ENCODE measurements around the gene AQP5. TPM values are rescaled to one million over a fixed set of nuclear protein-coding genes. Genes with fewer than 3 reads are reported as not detected.

AQP5 gene
- total and polyA plus RNA-seq, 2 of the 8 experiments (the other 6 are each of a cell fraction or from before 2014, with no cell fraction given), result 2.5 to 3.2 TPM

- Histone ChIP-seq H2BK120ac (replicated peaks; ENCODE audit: low read depth, low read length) (no peak overlapping the region), H3K27ac (ENCODE audit: low read depth, low read length) (no peak overlapping the region), H3K4me3 (ENCODE audit: extremely low read depth in 1 of 4, insufficient read depth in 2 of 4, low read depth in 3 of 4, low read length in 4 of 4) (peak overlapping the region in 3 of 4 experiments; percentile 31 to 53 (median 45); a peak in 6 of 8 replicates), H3K9me3 (ENCODE audit: insufficient read depth in 2 of 2, low read depth in 1 of 2, low read length in 1 of 2) (no peaks in the 10 kb centered on the region), H3K4ac (replicated peaks; ENCODE audit: insufficient read length, low read depth, low read length) (no peak overlapping the region), H4K8ac (ENCODE audit: extremely low read depth, insufficient read depth, low read length) (peak overlapping the region; percentile 63; the same call in 1 of the 2 replicates), H3K9ac (replicated peaks in 1 of 4; ENCODE audit: extremely low read depth in 1 of 4, low read depth in 3 of 4, low read length in 3 of 4) (no peak overlapping the region), H3K18ac (ENCODE audit: extremely low read depth, low read length) (peak overlapping the region; percentile 81; the same call in 1 of the 2 replicates), H3K27me3 (replicated peaks in 1 of 4; ENCODE audit: control insufficient read depth in 3 of 4, extremely low read depth in 1 of 4, insufficient read depth in 3 of 4, low read length in 3 of 4) (peaks cover 0 to 40% (median 21%) of the 10 kb centered on the region in 4 experiments; a peak in 6 of 7 replicates), H3K4me2 (ENCODE audit: insufficient read depth in 1 of 2, low read depth in 2 of 2, low read length in 2 of 2) (peak overlapping the region; percentile 6 to 81), H2BK5ac (ENCODE audit: low read depth, low read length) (no peak overlapping the region), H3K23ac (ENCODE audit: insufficient read length) (no peak overlapping the region), H2BK15ac (ENCODE audit: low read length) (peak overlapping the region; percentile 9; the same call in 1 of the 2 replicates), H3K23me2 (ENCODE audit: low read depth, low read length) (no peaks in the 10 kb centered on the region), H2BK12ac (ENCODE audit: low read depth, low read length) (no peak overlapping the region; the same call in 1 of the 2 replicates), H3K79me2 (ENCODE audit: control insufficient read depth in 1 of 2, insufficient read depth in 2 of 2, low read length in 2 of 2) (no peaks in the 10 kb centered on the region), H3K56ac (replicated peaks; ENCODE audit: insufficient read length, low read depth, low read length) (no peak overlapping the region), H4K5ac (ENCODE audit: insufficient read length, low read depth, low read length) (no peak overlapping the region), H4K91ac (replicated peaks; ENCODE audit: insufficient read length, low read length) (no peak overlapping the region), H3K36me3 (ENCODE audit: control insufficient read depth in 2 of 4, insufficient read depth in 4 of 4, low read length in 3 of 4) (no peaks in the 10 kb centered on the region), H2BK20ac (ENCODE audit: low read length) (no peak overlapping the region), H3K79me1 (ENCODE audit: low read depth, low read length) (no peaks in the 10 kb centered on the region), H4K20me1 (replicated peaks in 1 of 2; ENCODE audit: control insufficient read depth in 1 of 2, insufficient read depth in 2 of 2, low read length in 2 of 2) (no peaks in the 10 kb centered on the region), H2AK5ac (ENCODE audit: low read depth, low read length) (no peak overlapping the region), H3K4me1 (replicated peaks in 1 of 4; ENCODE audit: control insufficient read depth in 3 of 4, insufficient read depth in 4 of 4, low read length in 3 of 4) (peaks cover 0 to 9% (median 3%) of the 10 kb centered on the region in 4 experiments; a peak in 5 of 7 replicates), H2AFZ (ENCODE audit: low read length) (peak overlapping the region; percentile 67; the same call in 1 of the 2 replicates), H3K14ac (ENCODE audit: insufficient read length) (no peak overlapping the region)
- FAIRE-seq (no peak), DNase-seq (ENCODE audit: low read depth in 1 of 2, low spot score in 2 of 2) (peak; percentile 63 to 99)
- ChIA-PET CTCF (ENCODE audit: partially characterized antibody) (interaction anchor here (0.6 to 23.0 kb wide), 67 partner anchors 11 to 514 kb away, joined by 3 to 420 read pairs (median 5); partner anchors contain the start of genes AQP2, ASIC1, COX14 and FAIM2), POLR2A (ENCODE audit: partially characterized antibody) (interaction anchor here (0.6 to 2.7 kb wide), 13 partner anchors 8 to 226 kb away, joined by 3 to 9 read pairs (median 5); partner anchors contain the start of genes AQP2, SMARCD1 and TMBIM6)
- 6% methylated on average over 40 of the region's 40 CpGs; no CpG with 5 or more reads in 1 of the 2 experiments for WGBS, 2 experiments (ENCODE audit: extremely low coverage in 1 of 2, insufficient coverage in 1 of 2, insufficient read length in 1 of 2, insufficient replicate concordance in 2 of 2, low coverage in 1 of 2, low lambda C conversion rate in 2 of 2, missing lambda C conversion rate in 1 of 2)
- TF ChIP-seq SP1 (IDR thresholded peaks at IDR 0.05; ENCODE audit: low read depth, low read length), result no peak
- no peak for TF ChIP-seq SAP30 (IDR thresholded peaks at IDR 0.05; ENCODE audit: insufficient read depth, insufficient replicate concordance, low read length)
- no peak for TF ChIP-seq ZNF274 (IDR thresholded peaks at IDR 0.05; ENCODE audit: borderline replicate concordance, extremely low read depth, low read length)
- 0 out of 2 replicates have a peak, but pooled peaks have one; percentile 61 for TF ChIP-seq GABPA (IDR thresholded peaks at IDR 0.05; ENCODE audit: borderline replicate concordance, insufficient read depth, low read length)
- TF ChIP-seq SUZ12 (IDR thresholded peaks at IDR 0.05; ENCODE audit: low read length), result no peak
- TF ChIP-seq E2F6 (IDR thresholded peaks at IDR 0.05), result 0 out of 2 replicates have a peak, but pooled peaks have one; percentile 27
- TF ChIP-seq TCF12 (IDR thresholded peaks at IDR 0.05; ENCODE audit: low read depth, low read length), result no peak
- no peak for TF ChIP-seq NRF1 (IDR thresholded peaks at IDR 0.05; ENCODE audit: low read depth, low read length)
- no peak for TF ChIP-seq BCL11A (IDR thresholded peaks at IDR 0.05; ENCODE audit: low read depth in 2 of 2, low read length in 2 of 2)
- TF ChIP-seq MAFK (IDR thresholded peaks at IDR 0.05; ENCODE audit: low read depth, low read length), result no peak
- TF ChIP-seq POLR2AphosphoS5 (IDR thresholded peaks at IDR 0.05; ENCODE audit: low read depth, low read length), result no peak
Observed at GRCh38 chr12:49967042-49967776, 5.5 kb downstream of the AQP5 start.

Measured in H1 (cell line).